IPS DF 4.7 (cell line): ENCODE measurements around the gene GAB4.
"Not testable (repeated sequence)": the region's sequence is repeated elsewhere in the genome, so short reads cannot be mapped to it uniquely, and the experiment has no call there.

Experiments
- DNase-seq: peaks from one replicate; pipeline ENCODE4 v3.0.0-alpha.2; 2013; ENCODE audit warnings: low spot score; ENCODE audit errors: extremely low read depth

The GAB4 gene

GRCh38 chr22:17007852-17008731 lies at the start of gene GAB4:
GAB4 (minus strand) TSS chr22:17008222; CDS start chr22:17008114, 108 bp downstream.
- DNase-seq = no peak

GRCh38 chr22:17056807-17057206 lies 48.8 kb upstream of the GAB4 start:
- no peak for DNase-seq

DNA sequence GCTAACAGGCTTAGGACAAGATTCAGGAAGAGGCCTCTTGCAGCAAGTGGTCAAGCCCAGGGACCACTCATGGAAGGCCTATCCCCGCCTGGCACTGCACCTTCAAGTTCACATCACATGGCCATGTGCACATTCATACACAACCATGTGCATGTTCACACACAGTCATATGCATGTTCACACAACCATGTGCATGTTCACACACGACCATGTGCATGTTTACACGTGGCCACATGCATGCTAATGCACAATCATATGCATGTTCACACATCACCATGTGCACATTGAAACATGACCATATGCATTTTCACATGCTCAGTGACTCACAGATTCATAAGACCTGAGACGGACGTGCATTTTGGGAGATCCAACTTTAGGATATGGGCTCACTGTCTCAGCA lies 48.0 kb upstream of the GAB4 start:
- no peak for DNase-seq

- DNase-seq = no peak
Observed at GRCh38 chr22:17047656-17048055, 39.6 kb upstream of the GAB4 start.

GRCh38 chr22:17046566-17047348 lies 38.7 kb upstream of the GAB4 start:
- DNase-seq = no peak

DNA sequence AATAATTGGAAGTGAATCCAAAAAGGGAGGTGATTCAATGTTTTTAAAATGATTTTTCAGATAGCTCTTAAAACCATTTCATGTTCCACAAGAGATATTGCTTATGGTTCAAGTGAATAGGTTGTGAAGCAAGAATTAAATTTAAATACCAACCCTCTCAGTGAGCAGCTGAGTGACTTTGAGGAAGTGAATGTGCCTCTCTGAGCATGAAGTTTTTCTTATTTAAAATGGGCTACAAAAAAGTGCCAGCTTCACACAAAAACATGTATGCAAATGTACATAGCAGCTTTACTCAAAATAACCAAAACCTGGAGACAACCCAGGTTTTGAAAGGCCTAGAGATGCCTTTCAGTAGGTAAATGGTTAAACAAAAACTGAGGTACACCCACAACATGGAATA lies 35.5 kb upstream of the GAB4 start:
- no peak for DNase-seq

DNA sequence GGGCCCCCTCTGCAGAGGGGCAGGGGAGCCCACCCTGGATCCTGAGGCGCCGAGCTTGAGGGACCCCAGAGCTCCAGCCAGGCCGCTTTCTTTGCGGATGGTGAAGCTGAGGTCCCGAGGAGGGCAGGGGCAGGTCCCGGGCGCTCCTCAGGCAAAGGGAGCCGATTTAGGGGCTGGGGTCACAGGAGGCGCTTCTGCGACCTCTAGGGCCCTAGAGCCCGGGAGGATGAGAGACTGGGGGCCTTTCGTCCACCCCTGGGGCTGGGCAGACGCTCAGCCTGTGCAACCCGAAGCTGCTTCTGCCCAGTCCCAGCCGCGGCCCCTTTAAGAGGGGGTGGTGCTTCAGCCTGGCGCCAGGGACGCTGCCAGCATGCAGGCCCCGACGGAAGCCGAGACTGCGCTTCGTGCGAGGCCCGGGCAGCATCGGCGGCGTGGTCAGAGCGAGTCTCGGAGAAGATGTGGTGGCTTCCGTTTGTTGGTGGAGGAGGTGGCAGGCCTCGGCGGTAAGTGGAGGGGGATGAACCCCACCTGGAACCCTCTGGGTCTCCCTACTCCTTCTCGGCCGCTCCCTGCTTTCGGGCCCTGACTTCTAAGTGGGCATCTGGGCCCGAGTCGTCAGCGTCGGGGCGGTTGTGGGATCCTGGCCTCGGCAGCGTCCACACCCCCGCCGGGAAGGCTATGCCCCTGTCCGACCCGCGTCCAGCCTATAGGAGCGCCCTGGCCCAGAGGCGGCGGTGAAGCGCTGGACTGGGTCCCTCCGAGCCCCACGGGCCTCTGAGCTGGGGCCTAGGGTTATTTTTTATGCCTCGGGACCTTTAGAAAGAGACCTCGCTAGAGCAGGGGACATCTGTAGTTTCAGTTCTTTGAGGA lies 29.1 kb upstream of the GAB4 start:
- not testable (repeated sequence) for DNase-seq

GRCh38 chr22:17035976-17036841 lies 28.2 kb upstream of the GAB4 start:
- DNase-seq = not testable (repeated sequence)

DNA sequence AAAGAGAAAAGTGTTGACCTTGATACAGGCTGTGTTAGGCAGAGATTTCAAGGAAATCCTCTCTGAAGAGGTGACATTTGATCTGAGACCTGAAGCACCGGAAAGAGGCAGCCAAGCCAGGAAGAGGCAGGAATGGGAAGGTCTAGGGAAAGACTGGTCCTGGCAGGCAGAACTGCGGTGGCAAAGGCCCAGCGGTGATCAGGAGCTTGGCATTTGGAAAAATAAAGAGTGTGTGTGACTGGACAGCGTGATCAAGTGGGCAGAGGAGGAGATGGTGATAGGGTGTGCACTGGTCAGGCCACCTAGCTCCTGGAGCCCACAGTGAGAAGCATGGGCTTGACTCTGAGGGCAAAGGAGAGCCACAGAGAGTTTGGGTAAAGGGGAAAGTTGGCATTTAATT lies 27.2 kb upstream of the GAB4 start:
- no peak for DNase-seq

DNA sequence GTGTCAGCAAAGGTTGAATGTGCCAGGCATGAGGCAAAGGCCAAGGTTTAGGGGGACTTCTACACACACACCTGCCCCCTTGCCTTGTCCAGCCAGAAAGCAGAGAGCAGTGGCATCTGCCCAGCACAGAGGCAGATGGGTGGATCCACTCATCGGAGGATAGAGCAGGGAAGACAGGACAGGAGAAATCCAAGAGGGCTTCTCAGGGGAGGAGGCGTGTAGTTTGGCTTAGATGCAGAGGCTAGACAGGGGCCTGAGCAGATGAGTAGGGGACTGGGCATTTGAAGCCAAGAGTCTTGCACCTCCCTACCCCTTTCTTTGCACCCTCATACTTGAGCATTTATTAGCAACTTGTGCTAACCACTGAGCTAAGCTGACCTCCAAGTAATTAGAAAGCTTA lies 26.5 kb upstream of the GAB4 start:
- not testable (repeated sequence) for DNase-seq

DNA sequence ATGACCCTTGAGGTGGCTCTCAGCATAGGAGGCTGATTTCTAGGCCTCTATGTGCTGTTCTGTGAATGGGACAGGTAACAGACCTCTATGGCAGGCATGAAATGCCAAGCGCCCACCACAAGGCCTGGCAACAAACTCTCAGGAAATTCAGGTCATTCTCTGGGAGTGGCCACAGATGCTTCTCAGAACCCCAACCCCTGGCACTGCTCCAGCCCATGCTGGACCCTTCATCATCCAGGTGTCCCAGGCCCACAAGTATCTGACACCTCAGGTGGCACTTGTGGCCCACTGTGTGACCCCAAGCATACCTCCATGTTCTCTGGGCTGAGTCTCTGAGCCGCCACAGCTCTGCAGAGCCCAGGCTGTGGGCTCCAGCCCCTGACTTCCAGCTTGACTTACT lies 24.3 kb upstream of the GAB4 start:
- not testable (repeated sequence) for DNase-seq

GRCh38 chr22:17024380-17024779 lies 16.4 kb upstream of the GAB4 start:
- not testable (repeated sequence) for DNase-seq

DNA sequence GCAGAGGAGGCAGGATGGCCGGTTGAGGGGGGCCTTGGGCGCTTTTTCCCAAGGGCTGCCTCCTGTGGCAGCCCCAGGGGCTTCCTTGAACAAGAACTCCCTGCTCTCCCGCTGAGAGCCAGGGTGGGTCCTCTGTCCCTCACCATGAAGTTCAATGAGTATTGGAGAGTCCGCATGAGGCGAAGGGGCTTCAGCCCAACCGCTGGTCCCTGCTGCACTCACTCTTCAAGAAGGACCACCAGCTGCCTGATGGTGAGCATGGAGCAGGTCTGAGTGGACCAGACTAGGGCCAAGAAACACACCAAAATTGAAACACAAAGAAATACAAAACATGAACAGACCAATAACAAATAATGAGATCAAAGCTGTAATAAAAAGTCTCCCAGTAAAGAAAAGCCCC lies 7.5 kb upstream of the GAB4 start:
- not testable (repeated sequence) for DNase-seq

GRCh38 chr22:17014101-17014440 lies 6.0 kb upstream of the GAB4 start:
- not testable (repeated sequence) for DNase-seq

GRCh38 chr22:17013396-17014100 lies 5.5 kb upstream of the GAB4 start:
- no peak for DNase-seq

DNA sequence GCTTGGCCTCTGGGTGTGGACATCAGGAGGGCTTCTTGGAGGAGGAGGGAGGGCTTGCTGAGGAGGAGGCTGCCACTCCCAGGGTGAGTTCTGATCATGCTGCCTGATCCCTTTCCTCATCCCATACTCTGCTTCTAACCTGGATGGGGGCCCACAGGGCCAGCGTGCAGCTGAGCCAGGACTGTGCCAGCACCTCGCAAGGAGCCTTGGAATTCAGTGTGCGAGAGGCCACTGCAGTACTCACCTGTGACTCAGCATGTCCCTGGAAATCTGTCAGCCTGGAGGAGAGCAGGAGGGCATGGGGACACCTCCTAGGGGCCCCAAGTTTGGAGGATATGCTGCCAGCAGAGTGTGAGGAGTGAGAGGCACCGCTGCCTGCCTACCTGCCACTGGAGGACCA lies 4.2 kb upstream of the GAB4 start:
- no peak for DNase-seq

DNA sequence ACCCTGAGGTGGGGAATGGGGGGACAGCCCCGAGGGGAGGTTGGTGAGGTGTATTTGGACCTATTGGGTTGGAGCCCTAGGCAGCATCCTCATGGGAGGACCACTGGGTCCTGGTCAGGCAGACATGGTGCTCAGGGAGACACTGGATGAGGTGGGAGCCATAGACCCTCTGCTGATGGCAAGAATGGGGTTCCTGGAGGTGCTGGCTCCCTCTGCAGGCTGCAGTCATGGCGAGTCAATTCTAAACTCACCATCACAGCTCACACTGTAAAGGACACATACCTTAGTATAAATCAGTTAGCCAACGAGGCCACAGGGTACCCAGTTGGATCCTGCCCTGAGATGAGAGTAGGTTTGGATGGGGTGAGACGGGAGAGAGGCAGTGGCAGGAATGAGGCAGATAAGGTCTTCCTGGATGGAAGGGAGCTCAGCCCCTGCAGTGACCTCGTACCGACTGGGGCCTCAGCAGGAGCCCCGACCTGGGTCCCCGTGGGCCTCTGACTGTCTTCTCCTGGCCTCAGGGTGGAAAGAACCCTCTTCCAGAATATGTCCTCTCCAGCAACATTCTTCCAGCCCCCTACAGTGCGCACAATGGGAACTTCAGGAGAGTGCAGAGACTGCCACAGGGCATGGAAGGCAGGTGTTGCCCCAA lies 1.7 kb upstream of the GAB4 start:
- DNase-seq = no peak

DNA sequence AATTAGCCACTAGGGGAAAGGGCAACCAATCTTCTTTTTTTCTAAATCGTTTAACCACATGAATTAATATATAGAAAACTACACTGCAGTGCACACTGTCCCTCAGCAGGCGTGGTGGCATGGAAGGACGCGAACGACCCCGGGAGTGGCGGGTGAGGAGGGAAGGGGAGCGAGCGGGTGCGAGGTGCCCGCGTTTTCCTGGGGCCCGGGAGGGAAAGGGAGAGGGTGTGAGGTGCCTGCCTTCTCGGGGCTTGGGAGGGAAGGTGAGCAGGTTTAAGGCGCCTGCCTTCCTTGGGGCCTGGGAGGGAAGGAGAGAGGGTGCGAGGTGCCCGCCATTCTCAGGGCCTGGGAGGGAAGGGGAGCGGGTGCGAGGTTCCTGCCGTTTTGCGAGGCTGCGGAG lies 765 bp downstream of the GAB4 start:
- DNase-seq = no peak

GRCh38 chr22:16989915-16990314 lies 18.1 kb downstream of the GAB4 start:
- no peak for DNase-seq

DNA sequence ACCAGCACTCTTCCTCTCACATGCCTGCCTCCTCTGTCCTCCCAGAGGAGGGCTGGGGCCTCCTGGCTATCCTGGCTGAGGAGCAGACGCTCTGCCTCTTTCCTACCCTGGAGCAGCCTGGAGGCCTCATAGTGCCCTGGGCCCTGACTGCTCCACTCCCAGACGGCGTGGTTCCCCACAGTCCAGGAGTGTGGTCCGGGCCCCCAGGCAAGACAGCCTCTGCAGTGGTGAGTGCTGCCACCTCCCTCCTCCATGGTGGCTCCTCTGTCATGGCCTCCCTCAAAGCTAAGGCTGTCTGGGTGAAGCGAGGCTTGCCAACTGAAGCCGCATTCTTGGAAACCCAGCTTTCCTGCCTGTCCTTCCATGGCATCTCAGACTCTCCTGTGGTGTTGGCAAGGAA lies 19.8 kb downstream of the GAB4 start:
- DNase-seq = no peak
